KBM-7 (cell line): ENCODE results near the gene ZDHHC11B.
A peak's percentile ranks its signal among the peaks of the same experiment; 100 is the strongest.
"Not testable (repeated sequence)": the region's sequence is repeated elsewhere in the genome, so short reads cannot be mapped to it uniquely, and the experiment has no call there.

Experiments
- DNase-seq: peaks from one replicate; pipeline ENCODE4 v3.0.0-alpha.2; 2015
- in situ Hi-C: fragments of 300-500 bp; cut with MboI; formaldehyde crosslinking; loops from 2 replicates; pipeline ENCODE4 v1.14.3; 2020; ENCODE audit warnings: low sequenced_read_pairs, low pct_unique_long_range_greater_than_20kb, mixed read lengths

Gene ZDHHC11B

GRCh38 chr5:742276-742675, 42.3 kb downstream of the ZDHHC11B start:
- DNase-seq, in situ Hi-C loops: not testable (repeated sequence)

- DNase-seq, in situ Hi-C loops: not testable (repeated sequence)
These were observed 50.4 kb downstream of the ZDHHC11B start for GRCh38 chr5:734145-734544.

GRCh38 chr5:732754-733454, 51.6 kb downstream of the ZDHHC11B start:
- in situ Hi-C loops, DNase-seq: not testable (repeated sequence)

GRCh38 chr5:729225-729624, 55.3 kb downstream of the ZDHHC11B start:
- DNase-seq, in situ Hi-C loops: not testable (repeated sequence)

GRCh38 chr5:727087-727486, 57.4 kb downstream of the ZDHHC11B start:
- DNase-seq, in situ Hi-C loops: not testable (repeated sequence)

GRCh38 chr5:723865-724264, 60.7 kb downstream of the ZDHHC11B start:
- DNase-seq, in situ Hi-C loops: not testable (repeated sequence)

- in situ Hi-C loops, DNase-seq: not testable (repeated sequence)
These were observed 61.2 kb downstream of the ZDHHC11B start for GRCh38 chr5:723309-723708.

- DNase-seq, in situ Hi-C loops: not testable (repeated sequence)
These were observed 65.2 kb downstream of the ZDHHC11B start for GRCh38 chr5:719379-719778.

- in situ Hi-C loops = no loop called here
- DNase-seq = no peak
These were observed 67.4 kb downstream of the ZDHHC11B start for GRCh38 chr5:717143-717542.

GRCh38 chr5:716740-717139, 67.8 kb downstream of the ZDHHC11B start:
- in situ Hi-C loops, DNase-seq: not testable (repeated sequence)

GRCh38 chr5:715636-716035, 68.9 kb downstream of the ZDHHC11B start:
- DNase-seq, in situ Hi-C loops: not testable (repeated sequence)

GRCh38 chr5:714215-715118, 70.1 kb downstream of the ZDHHC11B start:
- in situ Hi-C loops, DNase-seq: not testable (repeated sequence)

GRCh38 chr5:713686-714085, 70.8 kb downstream of the ZDHHC11B start:
- DNase-seq, in situ Hi-C loops: not testable (repeated sequence)

GRCh38 chr5:708848-709517, 75.5 kb downstream of the ZDHHC11B start:
- DNase-seq, in situ Hi-C loops: not testable (repeated sequence)

- in situ Hi-C loops, DNase-seq: not testable (repeated sequence)
These were observed 76.2 kb downstream of the ZDHHC11B start for GRCh38 chr5:708374-708773.

- peak; percentile 64 for DNase-seq
- in situ Hi-C loops = not testable (repeated sequence)
These were observed 78.4 kb downstream of the ZDHHC11B start for GRCh38 chr5:706127-706526.

GRCh38 chr5:696753-697702, 87.5 kb downstream of the ZDHHC11B start:
- in situ Hi-C loops, DNase-seq: not testable (repeated sequence)

GRCh38 chr5:696191-696590, 88.3 kb downstream of the ZDHHC11B start:
- in situ Hi-C loops, DNase-seq: not testable (repeated sequence)
